Activated T-helper 1 cell treated with Interleukin-2 at 50 U/mL for 16 hours (primary cell): Measurements from ENCODE around the gene DHRS13.

ENCODE experiments used
- DNase-seq: peaks from one replicate; pipeline ENCODE4 v3.0.0-alpha.2; 2020; ENCODE audit warnings: low read depth

Gene DHRS13

GRCh38 chr17:28858801-28859355, 44.0 kb downstream of the DHRS13 start:
- DNase-seq = no peak

GRCh38 chr17:28857905-28858800, 44.7 kb downstream of the DHRS13 start:
- no peak for DNase-seq

GRCh38 chr17:28856028-28856574, 46.8 kb downstream of the DHRS13 start:
- DNase-seq = no peak

- DNase-seq = no peak
Observed at GRCh38 chr17:28855336-28855679, 47.6 kb downstream of the DHRS13 start.

- DNase-seq = peak; percentile 65
Observed at GRCh38 chr17:28854457-28855335, 48.2 kb downstream of the DHRS13 start, which contains the start of gene ERAL1. ERAL1 (plus strand) TSS chr17:28855016; CDS start chr17:28855035, 19 bp downstream.

- no peak for DNase-seq
Observed at GRCh38 chr17:28853295-28853694, 49.6 kb downstream of the DHRS13 start.

- no peak for DNase-seq
Observed at GRCh38 chr17:28849281-28849680, 53.6 kb downstream of the DHRS13 start.

GRCh38 chr17:28848667-28849066, 54.2 kb downstream of the DHRS13 start:
- peak; percentile 32 for DNase-seq
